Immature natural killer cell (primary cell): ENCODE data around the gene SELENOK. TPM values are rescaled to one million over a fixed set of nuclear protein-coding genes. Genes with fewer than 3 reads are reported as not detected.

ENCODE experiments used
- DNase-seq, 3 donors: peaks; one replicate each; pipeline ENCODE4 v3.0.0; 2022; ENCODE audit warnings: mixed read lengths in 1 of 3
- H3K27ac Mint-ChIP-seq, 6 donors: one replicate each; pipeline ENCODE4 v1.8.0; 2020; ENCODE audit warnings: mixed read lengths in 6 of 6, mild to moderate bottlenecking in 5 of 6, inconsistent platforms in 4 of 6, moderate library complexity in 3 of 6
- H3K27me3 Mint-ChIP-seq, 3 donors: one replicate each; pipeline ENCODE4 v1.8.0; 2020 to 2021; ENCODE audit warnings: low read depth in 3 of 3, mild to moderate bottlenecking in 3 of 3, mixed read lengths in 3 of 3, moderate library complexity in 3 of 3, inconsistent platforms in 1 of 3
- H3K36me3 Mint-ChIP-seq, 3 donors: one replicate each; pipeline ENCODE4 v1.8.0; 2020; ENCODE audit warnings: mixed read lengths in 3 of 3, inconsistent platforms in 2 of 3, mild to moderate bottlenecking in 2 of 3
- H3K4me1 Mint-ChIP-seq, 2 donors: one replicate each; pipeline ENCODE4 v1.8.0; 2020; ENCODE audit warnings: inconsistent platforms in 2 of 2, mild to moderate bottlenecking in 2 of 2, mixed read lengths in 2 of 2, moderate library complexity in 1 of 2
- H3K4me3 Mint-ChIP-seq, 5 donors: one replicate each; pipeline ENCODE4 v1.8.0; 2020; ENCODE audit warnings: mild to moderate bottlenecking in 5 of 5, mixed read lengths in 5 of 5, inconsistent platforms in 3 of 5, moderate library complexity in 3 of 5
- H3K9me3 Mint-ChIP-seq, 6 donors: one replicate each; pipeline ENCODE4 v1.8.0; 2020; ENCODE audit warnings: mild to moderate bottlenecking in 6 of 6, mixed read lengths in 6 of 6, inconsistent platforms in 4 of 6, moderate library complexity in 3 of 6
- polyA plus RNA-seq, 3 donors: library from polyadenylated mRNA; unstranded; fragments of 300-500 nt; fragmentation: Illumina TruSeq; gene quantifications; one replicate each; pipeline ENCODE4 v1.2.3, GENCODE V29; 2021

SELENOK gene
- polyA plus RNA-seq, 3 donors from 2014 or later, result 140 to 207 (median 188) TPM

- H3K27ac Mint-ChIP-seq, result no peak overlapping the region
- peaks cover 0 to 10% (median 2%) of the 10 kb centered on the region in 6 donors for H3K9me3 Mint-ChIP-seq
- H3K4me3 Mint-ChIP-seq, result no peak overlapping the region
- no peak for DNase-seq
- no peaks in the 10 kb centered on the region for H3K36me3 Mint-ChIP-seq
- peaks cover 6 to 16% (median 9%) of the 10 kb centered on the region in 3 donors for H3K27me3 Mint-ChIP-seq
- H3K4me1 Mint-ChIP-seq, result no peaks in the 10 kb centered on the region
Measured at GRCh38 chr3:53902067-53902466, 10.4 kb upstream of the SELENOK start.

- DNase-seq, result no peak
- no peaks in the 10 kb centered on the region for H3K36me3 Mint-ChIP-seq
- no peaks in the 10 kb centered on the region for H3K4me1 Mint-ChIP-seq
- no peak overlapping the region for H3K4me3 Mint-ChIP-seq
- H3K27me3 Mint-ChIP-seq, result peaks cover 3 to 9% (median 8%) of the 10 kb centered on the region in 3 donors
- peaks cover 0 to 2% (median 0%) of the 10 kb centered on the region in 6 donors for H3K9me3 Mint-ChIP-seq
- H3K27ac Mint-ChIP-seq, result no peak overlapping the region
Measured at GRCh38 chr3:53900666-53901331, 9.1 kb upstream of the SELENOK start.

GRCh38 chr3:53899750-53900149, 8.1 kb upstream of the SELENOK start:
- no peak for DNase-seq
- no peaks in the 10 kb centered on the region for H3K36me3 Mint-ChIP-seq
- H3K27ac Mint-ChIP-seq, result no peak overlapping the region
- H3K4me1 Mint-ChIP-seq, result no peaks in the 10 kb centered on the region
- no peak overlapping the region for H3K4me3 Mint-ChIP-seq
- H3K9me3 Mint-ChIP-seq, result peaks cover 0 to 2% (median 0%) of the 10 kb centered on the region in 6 donors
- H3K27me3 Mint-ChIP-seq, result peaks cover 2 to 11% (median 5%) of the 10 kb centered on the region in 3 donors

GRCh38 chr3:53892286-53892637, 603 bp upstream of the SELENOK start:
- peak overlapping the region; percentile 86 to 98 (median 94) for H3K4me3 Mint-ChIP-seq
- peaks cover 0 to under 1% (median 0%) of the 10 kb centered on the region in 6 donors for H3K9me3 Mint-ChIP-seq
- H3K27ac Mint-ChIP-seq, result peak overlapping the region; percentile 96 to 99 (median 98)
- DNase-seq, result no peak
- peaks cover 38 to 58% of the 10 kb centered on the region in 2 donors for H3K4me1 Mint-ChIP-seq
- H3K36me3 Mint-ChIP-seq, result peaks cover 3 to 19% (median 8%) of the 10 kb centered on the region in 3 donors
- H3K27me3 Mint-ChIP-seq, result peaks cover 9 to 15% (median 10%) of the 10 kb centered on the region in 3 donors

GRCh38 chr3:53890726-53891475, 758 bp downstream of the SELENOK start:
- H3K9me3 Mint-ChIP-seq, result no peaks in the 10 kb centered on the region
- DNase-seq, result peak; percentile 10 to 48 (median 48)
- H3K27ac Mint-ChIP-seq, result peak overlapping the region; percentile 96 to 99 (median 98)
- peak overlapping the region; percentile 86 to 98 (median 94) for H3K4me3 Mint-ChIP-seq
- H3K27me3 Mint-ChIP-seq, result peaks cover 7 to 15% (median 10%) of the 10 kb centered on the region in 3 donors
- peaks cover 3 to 32% (median 8%) of the 10 kb centered on the region in 3 donors for H3K36me3 Mint-ChIP-seq
- peaks cover 40 to 65% of the 10 kb centered on the region in 2 donors for H3K4me1 Mint-ChIP-seq

- no peaks in the 10 kb centered on the region for H3K9me3 Mint-ChIP-seq
- no peak overlapping the region for H3K4me3 Mint-ChIP-seq
- H3K4me1 Mint-ChIP-seq, result peaks cover 40 to 63% of the 10 kb centered on the region in 2 donors
- peaks cover 5 to 7% (median 5%) of the 10 kb centered on the region in 3 donors for H3K27me3 Mint-ChIP-seq
- peak overlapping the region in 4 of 6 donors; percentile 30 to 58 (median 43) for H3K27ac Mint-ChIP-seq
- peaks cover 3 to 35% (median 8%) of the 10 kb centered on the region in 3 donors for H3K36me3 Mint-ChIP-seq
- no peak for DNase-seq
Measured at GRCh38 chr3:53888232-53888631, 3.4 kb downstream of the SELENOK start.

GRCh38 chr3:53887446-53887845, 4.2 kb downstream of the SELENOK start:
- no peaks in the 10 kb centered on the region for H3K9me3 Mint-ChIP-seq
- peaks cover 5 to 10% (median 7%) of the 10 kb centered on the region in 3 donors for H3K27me3 Mint-ChIP-seq
- peaks cover 3 to 35% (median 8%) of the 10 kb centered on the region in 3 donors for H3K36me3 Mint-ChIP-seq
- no peak for DNase-seq
- H3K4me3 Mint-ChIP-seq, result no peak overlapping the region
- H3K4me1 Mint-ChIP-seq, result peaks cover 46 to 63% of the 10 kb centered on the region in 2 donors
- H3K27ac Mint-ChIP-seq, result peak overlapping the region in 3 of 6 donors; percentile 27 to 39 (median 35)

GRCh38 chr3:53885239-53885638, 6.4 kb downstream of the SELENOK start:
- H3K36me3 Mint-ChIP-seq, result peaks cover 3 to 33% (median 8%) of the 10 kb centered on the region in 3 donors
- H3K4me1 Mint-ChIP-seq, result peaks cover 44 to 66% of the 10 kb centered on the region in 2 donors

GRCh38 chr3:53884623-53885022, 7.0 kb downstream of the SELENOK start:
- no peak for DNase-seq
- Mint-ChIP-seq H3K27ac (no peak overlapping the region), H3K4me1 (peaks cover 44 to 66% of the 10 kb centered on the region in 2 donors), H3K36me3 (peaks cover 3 to 38% (median 8%) of the 10 kb centered on the region in 3 donors), H3K4me3 (no peak overlapping the region), H3K27me3 (peaks cover 0 to 9% (median 6%) of the 10 kb centered on the region in 3 donors), H3K9me3 (no peaks in the 10 kb centered on the region)

More at GRCh38 chr3:53885239-53885638, 6.4 kb downstream of the SELENOK start:
- Mint-ChIP-seq H3K27ac (no peak overlapping the region), H3K4me3 (no peak overlapping the region), H3K27me3 (peaks cover 0 to 9% (median 6%) of the 10 kb centered on the region in 3 donors), H3K9me3 (no peaks in the 10 kb centered on the region)
- DNase-seq, result no peak

- Mint-ChIP-seq H3K36me3 (peaks cover 7 to 39% (median 10%) of the 10 kb centered on the region in 3 donors), H3K27ac (peak overlapping the region; percentile 88 to 100 (median 99)), H3K27me3 (peaks cover 0 to 9% (median 6%) of the 10 kb centered on the region in 3 donors), H3K4me1 (peaks cover 33 to 53% of the 10 kb centered on the region in 2 donors), H3K4me3 (peak overlapping the region; percentile 94 to 100 (median 100)), H3K9me3 (no peaks in the 10 kb centered on the region)
- no peak for DNase-seq
Measured at GRCh38 chr3:53883008-53883407, 8.7 kb downstream of the SELENOK start.

- Mint-ChIP-seq H3K27me3 (peaks cover 0 to 9% (median 6%) of the 10 kb centered on the region in 3 donors), H3K4me3 (peak within 1 kb of the TSS; percentile 94 to 100 (median 100)), H3K4me1 (peaks cover 33 to 43% of the 10 kb centered on the region in 2 donors), H3K9me3 (no peaks in the 10 kb centered on the region), H3K36me3 (peaks cover 8 to 42% (median 11%) of the 10 kb centered on the region in 3 donors), H3K27ac (peak within 1 kb of the TSS; percentile 88 to 100 (median 99))
- DNase-seq, result peak; percentile 88 to 90 (median 90)
Measured at GRCh38 chr3:53881691-53882593, 9.7 kb downstream of the SELENOK start, which contains the start of gene ACTR8. Gene ACTR8, minus strand, starts transcription at chr3:53882152. Its CDS starts 51 bp downstream, at chr3:53882101.

- Mint-ChIP-seq H3K27me3 (peaks cover 0 to 9% (median 6%) of the 10 kb centered on the region in 3 donors), H3K36me3 (peaks cover 12 to 39% (median 13%) of the 10 kb centered on the region in 3 donors), H3K27ac (peak overlapping the region; percentile 88 to 100 (median 98)), H3K9me3 (no peaks in the 10 kb centered on the region), H3K4me1 (peaks cover 31 to 39% of the 10 kb centered on the region in 2 donors), H3K4me3 (peak overlapping the region; percentile 94 to 100 (median 100))
- DNase-seq, result no peak
Measured at GRCh38 chr3:53880396-53881345, 11.0 kb downstream of the SELENOK start.
